H9 (cell line): Measurements from ENCODE around the gene IDH3B. TPM values are rescaled to one million over a fixed set of nuclear protein-coding genes. Genes with fewer than 3 reads are reported as not detected.

ENCODE experiments used
- DNase-seq: peaks from one replicate; pipeline ENCODE4 v3.0.0-alpha.2; 2017
- H2AFZ ChIP-seq: one replicate; pipeline ENCODE4 v1.6.1; 2013; ENCODE audit warnings: mild to moderate bottlenecking, low read length, control low read depth, moderate library complexity
- H2AK5ac ChIP-seq: 2 replicates; pipeline ENCODE4 v1.6.1; 2013; ENCODE audit warnings: low read length, control low read depth, mixed read lengths; ENCODE audit not compliant: insufficient read length
- H2BK120ac ChIP-seq: one replicate; pipeline ENCODE4 v1.6.1; 2013; ENCODE audit warnings: low read depth, mild to moderate bottlenecking, low read length, control low read depth, inconsistent platforms; ENCODE audit not compliant: poor library complexity, severe bottlenecking
- H2BK12ac ChIP-seq: 2 replicates; pipeline ENCODE4 v1.6.1; 2013; ENCODE audit warnings: low read length, control low read depth, mixed read lengths, low read depth; ENCODE audit not compliant: insufficient read length
- H2BK15ac ChIP-seq: 2 replicates; pipeline ENCODE4 v1.6.1; 2013; ENCODE audit warnings: low read depth, low read length, control low read depth
- H2BK20ac ChIP-seq: one replicate; pipeline ENCODE4 v1.6.1; 2013; ENCODE audit warnings: low read depth, mild to moderate bottlenecking, low read length, control low read depth, inconsistent platforms; ENCODE audit not compliant: poor library complexity, severe bottlenecking
- H2BK5ac ChIP-seq: 2 replicates; pipeline ENCODE4 v1.6.1; 2013; ENCODE audit warnings: low read length, control low read depth, mixed read lengths; ENCODE audit not compliant: insufficient read length
- H3K14ac ChIP-seq: 2 replicates; pipeline ENCODE4 v1.6.1; 2013; ENCODE audit warnings: low read length, control low read depth; ENCODE audit not compliant: insufficient read depth
- H3K18ac ChIP-seq: 2 replicates; pipeline ENCODE4 v1.6.1; 2013; ENCODE audit warnings: low read depth, mild to moderate bottlenecking, mixed read lengths, low read length, control low read depth; ENCODE audit not compliant: insufficient read length
- H3K23ac ChIP-seq: 2 replicates; pipeline ENCODE4 v1.6.1; 2013; ENCODE audit warnings: low read length, control low read depth, mixed read lengths, low read depth; ENCODE audit not compliant: insufficient read length
- H3K23me2 ChIP-seq: 2 replicates; pipeline ENCODE4 v1.6.1; 2013; ENCODE audit warnings: low read depth, mild to moderate bottlenecking, mixed read lengths, low read length, control low read depth; ENCODE audit not compliant: insufficient read length, poor library complexity, severe bottlenecking
- H3K27ac ChIP-seq: 2 replicates; pipeline ENCODE4 v1.5.1; 2013; ENCODE audit warnings: low read length, control low read depth, mixed read lengths, low read depth; ENCODE audit not compliant: insufficient read length
- H3K27me3 ChIP-seq: 2 replicates; pipeline ENCODE4 v1.6.1; 2013; ENCODE audit warnings: low read length, control low read depth, inconsistent platforms; ENCODE audit not compliant: insufficient read depth
- H3K4ac ChIP-seq: 2 replicates; pipeline ENCODE4 v1.6.1; 2013; ENCODE audit warnings: low read depth, mild to moderate bottlenecking, control low read depth, inconsistent platforms, low read length, moderate library complexity
- H3K4me1 ChIP-seq: 2 replicates; pipeline ENCODE4 v1.6.1; 2013; ENCODE audit warnings: low read length, control low read depth, inconsistent platforms; ENCODE audit not compliant: insufficient read depth
- H3K4me2 ChIP-seq: 2 replicates; pipeline ENCODE4 v1.6.1; 2013; ENCODE audit warnings: low read length, control low read depth, mixed read lengths; ENCODE audit not compliant: insufficient read length, insufficient read depth
- H3K56ac ChIP-seq: 2 replicates; pipeline ENCODE4 v1.6.1; 2013; ENCODE audit warnings: low read depth, mild to moderate bottlenecking, mixed read lengths, low read length, control low read depth; ENCODE audit not compliant: insufficient read length
- H3K79me1 ChIP-seq: 2 replicates; pipeline ENCODE4 v1.6.1; 2013; ENCODE audit warnings: low read depth, mild to moderate bottlenecking, moderate library complexity, low read length, control low read depth, inconsistent platforms; ENCODE audit not compliant: insufficient read depth, poor library complexity, severe bottlenecking
- H3K79me2 ChIP-seq: 2 replicates; pipeline ENCODE4 v1.6.1; 2013; ENCODE audit warnings: low read length, control low read depth, inconsistent platforms; ENCODE audit not compliant: insufficient read depth
- H3K9ac ChIP-seq: 2 replicates; pipeline ENCODE4 v1.6.1; 2013; ENCODE audit warnings: low read length, control low read depth, mixed read lengths; ENCODE audit not compliant: insufficient read length; ENCODE audit errors: extremely low read depth
- H3K9me3 ChIP-seq: one replicate; pipeline ENCODE4 v1.6.1; 2013; ENCODE audit warnings: low read depth, low read length, inconsistent platforms; ENCODE audit not compliant: control insufficient read depth
- H3T11ph ChIP-seq: one replicate; pipeline ENCODE4 v1.6.1; 2013; ENCODE audit warnings: mild to moderate bottlenecking, low read length, control low read depth, inconsistent platforms
- H4K20me1 ChIP-seq: one replicate; pipeline ENCODE4 v1.6.1; 2013; ENCODE audit not compliant: control insufficient read depth, insufficient read length, insufficient read depth
- H4K5ac ChIP-seq: 2 replicates; pipeline ENCODE4 v1.6.1; 2013; ENCODE audit warnings: low read depth, mild to moderate bottlenecking, mixed read lengths, low read length, control low read depth; ENCODE audit not compliant: insufficient read length
- H4K8ac ChIP-seq: replicated peaks from 2 replicates; pipeline ENCODE4 v1.6.1; 2013; ENCODE audit warnings: low read length, control low read depth, mixed read lengths, low read depth; ENCODE audit not compliant: insufficient read length
- H4K91ac ChIP-seq: 2 replicates; pipeline ENCODE4 v1.6.1; 2013; ENCODE audit warnings: low read depth, mild to moderate bottlenecking, moderate library complexity, mixed read lengths, low read length, control low read depth; ENCODE audit not compliant: insufficient read length
- H3K27ac Mint-ChIP-seq, 3 experiments: 2 replicates in 2 of 3; 3 replicates in 1 of 3; pipeline ENCODE4 v1.8.0; 2020 to 2021; ENCODE audit warnings: mixed read lengths in 3 of 3, mild to moderate bottlenecking in 1 of 3, moderate library complexity in 1 of 3
- H3K27me3 Mint-ChIP-seq: 2 replicates; pipeline ENCODE4 v1.8.0; 2021; ENCODE audit warnings: low read depth, mild to moderate bottlenecking, moderate library complexity, mixed read lengths
- H3K36me3 Mint-ChIP-seq, 3 experiments: 2 replicates in 2 of 3; 3 replicates in 1 of 3; pipeline ENCODE4 v1.8.0; 2020 to 2021; ENCODE audit warnings: low read depth in 3 of 3, mixed read lengths in 3 of 3; ENCODE audit not compliant: insufficient read depth in 1 of 3
- H3K4me1 Mint-ChIP-seq, 2 experiments: 2 replicates each; pipeline ENCODE4 v1.8.0; 2020; ENCODE audit warnings: mixed read lengths in 2 of 2
- H3K4me3 Mint-ChIP-seq, 2 experiments: 2 replicates in 1 of 2; 3 replicates in 1 of 2; pipeline ENCODE4 v1.8.0; 2020 to 2021; ENCODE audit warnings: mild to moderate bottlenecking in 2 of 2, mixed read lengths in 2 of 2, moderate library complexity in 1 of 2
- H3K9me3 Mint-ChIP-seq, 2 experiments: 2 replicates in 1 of 2; 3 replicates in 1 of 2; pipeline ENCODE4 v1.8.0; 2020; ENCODE audit warnings: mild to moderate bottlenecking in 2 of 2, mixed read lengths in 2 of 2, moderate library complexity in 1 of 2
- CTCF ChIP-seq: fragments of 200-600 bp; sonication (generic); conservative IDR thresholded peaks from 3 replicates; pipeline ENCODE4 v1.8.0; 2021; ENCODE audit warnings: antibody characterized with exemption, mild to moderate bottlenecking
- WGBS: extraction: QIAGEN DNeasy Blood & Tissue Kit; methylation state at CpG from one replicate; pipeline ENCODE4 v1.1.7; 2013; ENCODE audit warnings: missing lambda C conversion rate, low lambda C conversion rate, mixed read lengths; ENCODE audit not compliant: insufficient read length; ENCODE audit errors: extremely low coverage; 5-methylcytosine and 5-hydroxymethylcytosine counted together
- total RNA-seq: library from RNA; stranded (reverse); gene quantifications from 2 replicates; pipeline ENCODE4 v1.2.1, GENCODE V29; 2021

The IDH3B gene
- total RNA-seq, 1 experiment from 2014 or later = 114 TPM

- DNase-seq = no peak
- Histone ChIP-seq H2AK5ac (no peak overlapping the region), H3T11ph (no peak overlapping the region), H3K79me2 (no peaks in the 10 kb centered on the region), H3K23ac (no peak overlapping the region), H3K4me1 (no peaks in the 10 kb centered on the region), H3K9ac (no peak overlapping the region), H4K91ac (no peak overlapping the region), H3K23me2 (no peaks in the 10 kb centered on the region), H3K9me3 (no peaks in the 10 kb centered on the region), H2BK15ac (no peak overlapping the region), H2BK12ac (no peak overlapping the region), H2BK5ac (no peak overlapping the region), H4K5ac (no peak overlapping the region), H3K27me3 (no peaks in the 10 kb centered on the region), H2AFZ (no peak overlapping the region), H3K4me2 (no peak overlapping the region), H3K14ac (no peak overlapping the region), H3K18ac (no peak overlapping the region), H3K27ac (no peak overlapping the region), H2BK20ac (no peak overlapping the region), H4K8ac (no peak overlapping the region), H3K56ac (no peak overlapping the region), H2BK120ac (no peak overlapping the region), H4K20me1 (no peaks in the 10 kb centered on the region), H3K79me1 (no peaks in the 10 kb centered on the region), H3K4ac (no peak overlapping the region)
- H3K27ac Mint-ChIP-seq = peak overlapping the region in 1 of 3 experiments; percentile 77; a peak in 1 of 7 replicates
- peaks cover 18% of the 10 kb centered on the region for H3K27me3 Mint-ChIP-seq
- no peaks in the 10 kb centered on the region for H3K36me3 Mint-ChIP-seq
- WGBS = no CpG with 5 or more reads among the region's 1 CpG
- H3K4me1 Mint-ChIP-seq = no peaks in the 10 kb centered on the region
- no peak overlapping the region for H3K4me3 Mint-ChIP-seq
- H3K9me3 Mint-ChIP-seq = no peaks in the 10 kb centered on the region
- TF ChIP-seq CTCF = no peak
Measured at GRCh38 chr20:2643708-2644107, 20.3 kb downstream of the IDH3B start.
